H1 (cell line): ENCODE data around the gene NSUN6. TPM values are rescaled to one million over a fixed set of nuclear protein-coding genes. Genes with fewer than 3 reads are reported as not detected.

Experiments
- CTCF ChIA-PET: fragments of 300-600 bp; sonication (Branson Sonifier 250); formaldehyde crosslinking; loops from one replicate; lab custom pipeline; 2021; ENCODE audit not compliant: partially characterized antibody; lab: Charles Lee
- POLR2A ChIA-PET: fragments of 300-600 bp; sonication (Branson Sonifier 250); formaldehyde crosslinking; loops from one replicate; lab custom pipeline; 2021; ENCODE audit warnings: inconsistent platforms; ENCODE audit not compliant: partially characterized antibody; lab: Charles Lee
- DNase-seq, 2 experiments: peaks; one replicate each; pipeline versions ENCODE4 v3.0.0 to v3.0.0-alpha.2; 2010 to 2022; ENCODE audit warnings: low spot score in 2 of 2, low read depth in 1 of 2, mixed read lengths in 1 of 2
- FAIRE-seq: peaks from 2 replicates; lab custom pipeline; 2011; peaks lifted over from hg19 to GRCh38; lab: Jason Lieb, UNC
- H2AFZ ChIP-seq: 2 replicates; pipeline ENCODE4 v1.8.1; 2012; ENCODE audit warnings: low read length, inconsistent platforms
- H2AK5ac ChIP-seq: 2 replicates; pipeline ENCODE4 v1.6.1; 2013; ENCODE audit warnings: low read depth, low read length
- H2BK120ac ChIP-seq: replicated peaks from 2 replicates; pipeline ENCODE3; 2013; ENCODE audit warnings: low read depth, low read length, inconsistent platforms
- H2BK12ac ChIP-seq: 2 replicates; pipeline ENCODE4 v1.6.1; 2013; ENCODE audit warnings: low read depth, low read length
- H2BK15ac ChIP-seq: 2 replicates; pipeline ENCODE4 v1.6.1; 2013; ENCODE audit warnings: low read length
- H2BK20ac ChIP-seq: 2 replicates; pipeline ENCODE4 v1.6.1; 2013; ENCODE audit warnings: low read length
- H2BK5ac ChIP-seq: 2 replicates; pipeline ENCODE4 v1.6.1; 2013; ENCODE audit warnings: low read depth, low read length
- H3K14ac ChIP-seq: 2 replicates; pipeline ENCODE4 v1.6.1; 2013; ENCODE audit warnings: inconsistent platforms; ENCODE audit not compliant: insufficient read length
- H3K18ac ChIP-seq: 2 replicates; pipeline ENCODE4 v1.6.1; 2013; ENCODE audit warnings: low read length; ENCODE audit errors: extremely low read depth
- H3K23ac ChIP-seq: 2 replicates; pipeline ENCODE4 v1.6.1; 2013; ENCODE audit warnings: inconsistent platforms; ENCODE audit not compliant: insufficient read length
- H3K23me2 ChIP-seq: 2 replicates; pipeline ENCODE4 v1.6.1; 2013; ENCODE audit warnings: low read depth, low read length
- H3K27ac ChIP-seq: 2 replicates; pipeline ENCODE4 v1.6.1; 2011; ENCODE audit warnings: low read depth, low read length, inconsistent platforms
- H3K27me3 ChIP-seq, 4 experiments: replicated peaks in 1 of 4; 1 replicate in 1 of 4; 2 replicates in 3 of 4; pipeline versions ENCODE4 v1.6.1 to v1.8.1; 2011 to 2013; ENCODE audit warnings: low read length in 3 of 4, mild to moderate bottlenecking in 3 of 4, inconsistent platforms in 2 of 4, mixed read lengths in 2 of 4, moderate library complexity in 1 of 4; ENCODE audit not compliant: control insufficient read depth in 3 of 4, insufficient read depth in 3 of 4; ENCODE audit errors: extremely low read depth in 1 of 4
- H3K36me3 ChIP-seq, 4 experiments: 2 replicates each; pipeline versions ENCODE4 v1.6.1 to v1.8.1; 2011 to 2013; ENCODE audit warnings: mild to moderate bottlenecking in 4 of 4, low read length in 3 of 4, moderate library complexity in 2 of 4, control low read depth in 1 of 4, inconsistent platforms in 1 of 4; ENCODE audit not compliant: insufficient read depth in 4 of 4, control insufficient read depth in 2 of 4
- H3K4ac ChIP-seq: replicated peaks from 2 replicates; pipeline ENCODE3; 2013; ENCODE audit warnings: low read length, low read depth, mixed read lengths, inconsistent platforms; ENCODE audit not compliant: insufficient read length
- H3K4me1 ChIP-seq, 4 experiments: replicated peaks in 1 of 4; 1 replicate in 1 of 4; 2 replicates in 3 of 4; pipeline versions ENCODE4 v1.6.1 to v1.8.1; 2011 to 2013; ENCODE audit warnings: low read length in 3 of 4, inconsistent platforms in 2 of 4, mixed read lengths in 1 of 4; ENCODE audit not compliant: insufficient read depth in 4 of 4, control insufficient read depth in 3 of 4
- H3K4me2 ChIP-seq, 2 experiments: 2 replicates each; pipeline versions ENCODE4 v1.6.1 to v1.8.1; 2011 to 2013; ENCODE audit warnings: low read depth in 2 of 2, low read length in 2 of 2, control low read depth in 1 of 2, inconsistent platforms in 1 of 2, mild to moderate bottlenecking in 1 of 2; ENCODE audit not compliant: insufficient read depth in 1 of 2
- H3K4me3 ChIP-seq, 4 experiments: fragments of 200-600, 300-600 bp in 1 of 4; sonication (generic), shearing (Covaris generic), sonication (Bioruptor Twin) in 1 of 4; 2 replicates each; pipeline versions ENCODE4 v1.5.1 to v1.8.1; 2011 to 2016; ENCODE audit warnings: low read length in 4 of 4, low read depth in 3 of 4, control low read depth in 2 of 4, inconsistent platforms in 2 of 4, mild to moderate bottlenecking in 2 of 4, mixed read lengths in 1 of 4, moderate library complexity in 1 of 4; ENCODE audit not compliant: insufficient read depth in 2 of 4; ENCODE audit errors: extremely low read depth in 1 of 4
- H3K56ac ChIP-seq: replicated peaks from 2 replicates; pipeline ENCODE3; 2013; ENCODE audit warnings: low read depth, mild to moderate bottlenecking, mixed read lengths, low read length, inconsistent platforms; ENCODE audit not compliant: insufficient read length
- H3K79me1 ChIP-seq: 2 replicates; pipeline ENCODE4 v1.6.1; 2013; ENCODE audit warnings: low read depth, low read length, control low read depth
- H3K79me2 ChIP-seq, 2 experiments: 2 replicates each; pipeline versions ENCODE4 v1.6.1 to v1.8.1; 2012 to 2013; ENCODE audit warnings: low read length in 2 of 2, mild to moderate bottlenecking in 2 of 2, inconsistent platforms in 1 of 2; ENCODE audit not compliant: insufficient read depth in 2 of 2, control insufficient read depth in 1 of 2
- H3K9ac ChIP-seq, 4 experiments: replicated peaks in 1 of 4; 1 replicate in 1 of 4; 2 replicates in 3 of 4; pipeline versions ENCODE4 v1.6.1 to v1.8.1; 2011 to 2013; ENCODE audit warnings: low read depth in 3 of 4, low read length in 3 of 4, control low read depth in 2 of 4, mild to moderate bottlenecking in 2 of 4, moderate library complexity in 2 of 4, inconsistent platforms in 1 of 4; ENCODE audit errors: extremely low read depth in 1 of 4
- H3K9me3 ChIP-seq, 2 experiments: 2 replicates each; pipeline versions ENCODE4 v1.6.1 to v1.8.1; 2012 to 2013; ENCODE audit warnings: mild to moderate bottlenecking in 2 of 2, moderate library complexity in 2 of 2, control low read depth in 1 of 2, inconsistent platforms in 1 of 2, low read depth in 1 of 2, low read length in 1 of 2, mixed read lengths in 1 of 2; ENCODE audit not compliant: insufficient read depth in 2 of 2
- H4K20me1 ChIP-seq, 2 experiments: replicated peaks in 1 of 2; 2 replicates each; pipeline versions ENCODE3 to v1.8.1; 2011 to 2013; ENCODE audit warnings: inconsistent platforms in 2 of 2, low read length in 2 of 2, mild to moderate bottlenecking in 1 of 2; ENCODE audit not compliant: insufficient read depth in 2 of 2, control insufficient read depth in 1 of 2
- H4K5ac ChIP-seq: 2 replicates; pipeline ENCODE4 v1.6.1; 2013; ENCODE audit warnings: low read length, low read depth, mixed read lengths, inconsistent platforms; ENCODE audit not compliant: insufficient read length
- H4K8ac ChIP-seq: 2 replicates; pipeline ENCODE4 v1.8.0; 2013; ENCODE audit warnings: mild to moderate bottlenecking, moderate library complexity, low read length, inconsistent platforms; ENCODE audit not compliant: insufficient read depth; ENCODE audit errors: extremely low read depth
- H4K91ac ChIP-seq: replicated peaks from 2 replicates; pipeline ENCODE3; 2013; ENCODE audit warnings: low read length, mixed read lengths, inconsistent platforms; ENCODE audit not compliant: insufficient read length
- BCL11A ChIP-seq, 2 experiments: IDR thresholded peaks; one replicate each; pipeline ENCODE4 v1.6.1; 2011; ENCODE audit warnings: low read depth in 2 of 2, low read length in 2 of 2, mild to moderate bottlenecking in 2 of 2
- CBX8 ChIP-seq: fragments of 300-800, 300-1000 bp; sonication (generic); IDR thresholded peaks from 2 replicates; pipeline ENCODE4 v1.7.1; 2016; ENCODE audit warnings: low read depth, low read length, borderline replicate concordance
- CHD1 ChIP-seq: IDR thresholded peaks from 2 replicates; pipeline ENCODE4 v1.6.1; 2012; ENCODE audit warnings: low read depth, low read length, improper control_type of control experiment
- EGR1 ChIP-seq: IDR thresholded peaks from 2 replicates; pipeline ENCODE4 v1.6.1; 2011; ENCODE audit warnings: low read depth, low read length, borderline replicate concordance
- FOSL1 ChIP-seq: IDR thresholded peaks from 2 replicates; pipeline ENCODE4 v1.6.1; 2011; ENCODE audit warnings: mild to moderate bottlenecking, low read depth, low read length, moderate library complexity; ENCODE audit not compliant: insufficient read depth
- GTF2F1 ChIP-seq: IDR thresholded peaks from 2 replicates; pipeline ENCODE4 v1.6.1; 2012; ENCODE audit warnings: low read depth, low read length, improper control_type of control experiment, borderline replicate concordance
- POLR2AphosphoS5 ChIP-seq: IDR thresholded peaks from 2 replicates; pipeline ENCODE4 v1.6.1; 2011; ENCODE audit warnings: low read depth, low read length
- RAD21 ChIP-seq, 2 experiments: IDR thresholded peaks in 1 of 2; conservative IDR thresholded peaks in 1 of 2; 2 replicates each; pipeline ENCODE4 v1.6.1; 2011; ENCODE audit warnings: low read depth in 2 of 2, low read length in 2 of 2, improper control_type of control experiment in 1 of 2, inconsistent platforms in 1 of 2, mild to moderate bottlenecking in 1 of 2, moderate library complexity in 1 of 2
- YY1 ChIP-seq: IDR thresholded peaks from 2 replicates; pipeline ENCODE4 v1.6.1; 2011; ENCODE audit warnings: low read depth, mild to moderate bottlenecking, low read length
- WGBS, 2 experiments: shearing (Covaris generic) in 1 of 2; methylation state at CpG; one replicate each; pipeline versions ENCODE4 v1.1.6 to v1.1.7; 2013 to 2015; ENCODE audit warnings: low lambda C conversion rate in 2 of 2, mixed read lengths in 2 of 2, inconsistent platforms in 1 of 2, low coverage in 1 of 2, missing lambda C conversion rate in 1 of 2; ENCODE audit not compliant: insufficient replicate concordance in 2 of 2, insufficient coverage in 1 of 2, insufficient read length in 1 of 2; ENCODE audit errors: extremely low coverage in 1 of 2, missing lambda C conversion rate in 1 of 2; 5-methylcytosine and 5-hydroxymethylcytosine counted together
- polyA plus RNA-seq, 7 experiments: library from polyadenylated mRNA; depleted of rRNA in 3 of 7; stranded (reverse) in 5 of 7; unstranded in 2 of 7; fragments of >200 nt in 5 of 7; fragments of 200-250 nt in 2 of 7; gene quantifications; 1 replicate in 5 of 7; 2 replicates in 1 of 7; 4 replicates in 1 of 7; pipeline versions ENCODE4 v1.2.1 to v1.2.3, GENCODE V29; 2011 to 2013; ENCODE audit warnings: missing spikeins in 2 of 7, mixed read lengths in 2 of 7
- total RNA-seq: library from RNA; stranded (reverse); fragmentation: NEBNext Ultra II Directional; extraction: Animal tissue kit (Norgen Biotek cat#: 25700); gene quantifications from 2 replicates; pipeline ENCODE4 v1.2.1, GENCODE V29; 2021
- TF ChIP-seq, protein P1 (sequence below): IDR thresholded peaks from 2 replicates; pipeline ENCODE4 v1.6.1; 2012; ENCODE audit warnings: inconsistent platforms

NSUN6 gene
- total and polyA plus RNA-seq, 2 of the 8 experiments (the other 6 are each of a cell fraction or from before 2014, with no cell fraction given) = 5.9 to 14.4 TPM

- no peak overlapping the region for H2BK5ac ChIP-seq
- H3K23me2 ChIP-seq = no peaks in the 10 kb centered on the region
- H3K9me3 ChIP-seq = no peaks in the 10 kb centered on the region
- H2AFZ ChIP-seq = no peak overlapping the region
- no peak overlapping the region for H3K56ac ChIP-seq
- H2AK5ac ChIP-seq = no peak overlapping the region
- H3K18ac ChIP-seq = no peak overlapping the region
- no peaks in the 10 kb centered on the region for H3K79me1 ChIP-seq
- CTCF ChIA-PET = interaction anchor here (1.0 kb wide), 1 partner anchor 74 kb away, joined by 3 read pairs; no protein-coding TSS in a partner anchor
- H2BK12ac ChIP-seq = no peak overlapping the region
- H3K4ac ChIP-seq = no peak overlapping the region
- H4K20me1 ChIP-seq = no peaks in the 10 kb centered on the region
- H3K27ac ChIP-seq = no peak overlapping the region
- H2BK15ac ChIP-seq = no peak overlapping the region
- TF ChIP-seq GTF2F1 (no peak), FOSL1 (no peak), CBX8 (no peak), RAD21 (IDR thresholded peaks at IDR 0.05 in 1 of 2, conservative IDR thresholded peaks at IDR 0.05 in 1 of 2; ENCODE audit: low read depth in 2 of 2, low read length in 2 of 2) (no peak), CHD1 (no peak), POLR2AphosphoS5 (no peak), BCL11A (IDR thresholded peaks at IDR 0.05; ENCODE audit: low read depth in 2 of 2, low read length in 2 of 2) (no peak), EGR1 (no peak), YY1 (no peak)
- TF ChIP-seq, protein P1, sequence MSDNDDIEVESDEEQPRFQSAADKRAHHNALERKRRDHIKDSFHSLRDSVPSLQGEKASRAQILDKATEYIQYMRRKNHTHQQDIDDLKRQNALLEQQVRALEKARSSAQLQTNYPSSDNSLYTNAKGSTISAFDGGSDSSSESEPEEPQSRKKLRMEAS = no peak
- TF ChIP-seq, all 59 proteins: peak for 0
- Histone ChIP-seq H4K8ac (no peak overlapping the region), H3K4me2 (no peak overlapping the region), H3K4me3 (no peak overlapping the region), H2BK20ac (no peak overlapping the region), H4K5ac (no peak overlapping the region), H3K9ac (no peak overlapping the region), H3K79me2 (no peaks in the 10 kb centered on the region), H3K4me1 (no peaks in the 10 kb centered on the region), H3K36me3 (peaks cover 0 to 1% (median 0%) of the 10 kb centered on the region in 4 experiments; a peak in 3 of 8 replicates), H3K14ac (no peak overlapping the region), H2BK120ac (no peak overlapping the region), H3K23ac (no peak overlapping the region), H4K91ac (no peak overlapping the region), H3K27me3 (no peaks in the 10 kb centered on the region)
- WGBS, 2 experiments = 89% methylated on average over 5 of the region's 5 CpGs; no CpG with 5 or more reads in 1 of the 2 experiments
- FAIRE-seq (no peak), DNase-seq (no peak)
- POLR2A ChIA-PET = no interaction called here
Measured at GRCh38 chr10:18625886-18626285, 25.5 kb downstream of the NSUN6 start.
